Activated T-helper 17 cell treated with anti-CD3 and anti-CD28 coated beads, Interleukin-2, amount 50 U/mL, for 72 hours (primary cell): Measurements from ENCODE around the gene SCUBE1. TPM values are rescaled to one million over a fixed set of nuclear protein-coding genes. Genes with fewer than 3 reads are reported as not detected.

ENCODE experiments used
- ATAC-seq: fragments of 150-1000 bp; cut with Tn5 transposase; replicated peaks from 2 replicates; pipeline ENCODE4 v1.10.0; 2021; ENCODE audit warnings: mild to moderate bottlenecking, moderate library complexity
- H3K27ac Mint-ChIP-seq: one replicate; pipeline ENCODE4 v1.8.0; 2022; ENCODE audit warnings: mixed read lengths
- H3K27me3 Mint-ChIP-seq: one replicate; pipeline ENCODE4 v1.8.0; 2022; ENCODE audit warnings: mixed read lengths
- H3K36me3 Mint-ChIP-seq: one replicate; pipeline ENCODE4 v1.8.0; 2022; ENCODE audit warnings: low read depth, mild to moderate bottlenecking, mixed read lengths
- H3K4me1 Mint-ChIP-seq: one replicate; pipeline ENCODE4 v1.8.0; 2022; ENCODE audit warnings: mixed read lengths
- H3K4me3 Mint-ChIP-seq: one replicate; pipeline ENCODE4 v1.8.0; 2022; ENCODE audit warnings: mild to moderate bottlenecking, mixed read lengths
- H3K9me3 Mint-ChIP-seq: one replicate; pipeline ENCODE4 v1.8.0; 2022; ENCODE audit warnings: mixed read lengths
- total RNA-seq, 2 donors: library from RNA; stranded (reverse); gene quantifications; one replicate each; pipeline ENCODE4 v1.2.3, GENCODE V29; 2022

The SCUBE1 gene
- total RNA-seq, 2 donors from 2014 or later: not detected

DNA sequence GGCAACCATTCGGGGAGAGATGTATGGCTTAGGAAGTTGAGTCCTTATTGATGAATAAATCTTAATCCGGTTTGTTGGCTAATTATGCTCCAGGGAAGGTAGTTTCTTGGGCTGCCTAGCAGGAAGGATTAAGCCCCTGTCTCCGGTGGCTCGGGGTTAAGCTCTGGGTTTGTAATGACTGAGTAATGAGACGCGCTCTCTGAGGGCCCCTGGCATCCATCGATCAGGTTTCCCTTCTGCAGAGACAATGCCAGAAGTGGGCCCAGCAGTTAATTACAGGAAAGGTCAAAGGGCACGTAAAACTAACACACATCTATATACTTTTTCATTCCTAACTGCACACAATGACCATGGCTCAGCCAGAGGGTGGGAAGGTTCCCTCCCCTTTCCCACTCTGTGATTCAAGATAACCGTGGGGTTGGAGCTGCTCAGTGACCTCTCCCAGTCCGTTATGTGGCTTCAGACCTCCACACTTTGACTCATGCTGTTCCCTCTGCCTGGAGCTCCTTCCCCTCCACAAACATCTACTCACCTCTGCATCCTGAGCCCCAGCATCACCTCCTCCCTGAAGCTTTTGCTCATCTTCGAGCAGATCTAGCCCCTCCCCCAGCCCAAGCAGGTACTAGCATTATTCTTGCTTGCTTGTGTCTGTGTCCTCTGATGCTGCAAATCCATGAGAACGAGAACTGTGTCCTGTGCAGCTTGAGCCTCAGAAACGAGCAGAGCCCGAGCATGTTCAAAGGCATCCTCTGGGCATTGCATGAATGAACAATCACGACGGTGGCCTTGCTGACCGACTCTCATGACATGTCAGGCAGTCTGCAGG is 16.6 kb downstream of the SCUBE1 start:
- Mint-ChIP-seq H3K4me1 (no peaks in the 10 kb centered on the region), H3K27ac (no peak overlapping the region), H3K9me3 (no peaks in the 10 kb centered on the region), H3K27me3 (peaks cover 4% of the 10 kb centered on the region), H3K4me3 (no peak overlapping the region), H3K36me3 (no peaks in the 10 kb centered on the region)
- ATAC-seq: no peak

GRCh38 chr22:43325176-43325575 is 18.0 kb downstream of the SCUBE1 start:
- H3K27me3 Mint-ChIP-seq: peaks cover 4% of the 10 kb centered on the region
- H3K4me1 Mint-ChIP-seq: no peaks in the 10 kb centered on the region
- H3K4me3 Mint-ChIP-seq: no peak overlapping the region
- no peak overlapping the region for H3K27ac Mint-ChIP-seq
- no peaks in the 10 kb centered on the region for H3K36me3 Mint-ChIP-seq
- H3K9me3 Mint-ChIP-seq: no peaks in the 10 kb centered on the region
- ATAC-seq: no peak

DNA sequence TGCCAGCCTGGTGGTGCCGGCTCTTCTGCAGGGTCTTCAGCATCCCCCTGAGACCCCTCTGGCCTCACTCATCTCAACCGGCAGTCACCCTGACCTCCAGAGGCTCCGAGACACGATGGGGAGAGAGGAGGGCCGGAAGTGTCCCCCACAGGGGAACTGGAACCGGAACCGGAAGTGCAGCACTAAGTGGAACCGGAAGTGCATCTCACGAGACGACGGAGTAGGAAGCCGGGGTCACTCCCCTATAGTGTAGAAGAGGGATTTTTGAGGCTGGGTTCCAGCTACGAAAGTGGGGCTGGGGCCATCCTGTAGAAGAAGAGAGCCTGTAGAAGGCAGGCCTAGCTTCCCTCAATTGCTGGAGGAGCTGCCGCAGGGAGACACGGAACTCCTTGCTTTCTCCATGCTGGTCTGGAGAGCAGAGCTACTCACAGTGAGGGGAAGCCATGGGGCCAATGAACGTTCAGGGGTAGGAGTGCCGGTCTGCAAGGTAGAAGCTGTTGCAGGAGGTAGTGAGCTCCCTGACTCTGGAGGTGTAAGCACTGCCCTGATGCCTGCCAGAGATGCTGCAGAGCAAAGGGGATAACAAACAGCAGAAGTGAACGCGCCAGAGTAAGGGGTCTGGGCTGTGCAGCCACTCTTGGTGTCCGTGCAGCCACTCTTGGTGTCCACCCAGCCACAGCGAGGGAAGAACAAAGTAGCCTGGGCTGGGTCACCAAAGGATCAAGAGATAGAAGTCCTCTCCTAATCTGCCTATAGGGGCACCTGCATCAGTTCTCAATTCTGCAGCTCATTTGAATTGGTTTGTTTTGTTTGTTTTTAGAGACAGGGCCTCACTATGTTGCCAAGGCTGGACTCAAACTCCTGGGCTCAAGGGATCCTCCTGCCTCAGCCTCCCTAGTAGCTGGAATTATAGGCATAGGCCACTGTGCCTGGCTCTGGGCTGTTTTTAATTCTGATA is 21.9 kb downstream of the SCUBE1 start:
- Mint-ChIP-seq H3K36me3 (no peaks in the 10 kb centered on the region), H3K4me3 (peak overlapping the region; percentile 40), H3K9me3 (no peaks in the 10 kb centered on the region), H3K27me3 (peaks cover 4% of the 10 kb centered on the region), H3K27ac (no peak overlapping the region), H3K4me1 (no peaks in the 10 kb centered on the region)
- ATAC-seq: no peak

- Mint-ChIP-seq H3K27me3 (peaks cover 4% of the 10 kb centered on the region), H3K27ac (no peak overlapping the region), H3K36me3 (no peaks in the 10 kb centered on the region), H3K9me3 (no peaks in the 10 kb centered on the region), H3K4me3 (no peak overlapping the region), H3K4me1 (no peaks in the 10 kb centered on the region)
- no peak for ATAC-seq
Measured at GRCh38 chr22:43319661-43320486, 23.3 kb downstream of the SCUBE1 start.

DNA sequence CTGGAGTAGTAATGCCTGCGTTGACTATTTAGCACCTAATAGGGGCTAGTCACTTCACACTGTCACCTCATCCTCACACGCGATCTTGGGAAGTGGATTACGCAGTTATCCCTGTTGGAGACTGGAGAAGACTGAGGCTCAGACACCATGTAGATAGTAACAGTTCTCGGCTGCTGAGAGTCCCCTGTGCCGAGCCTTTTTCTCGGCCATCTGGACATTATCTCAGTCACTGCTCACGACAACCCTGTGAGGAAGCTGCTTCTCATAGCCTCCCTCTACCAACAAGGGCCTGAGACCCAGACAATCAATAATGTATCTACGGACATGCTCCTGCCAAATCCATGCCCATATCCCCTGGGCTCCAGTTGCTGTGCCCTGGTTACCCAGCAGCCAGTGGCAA is 25.9 kb downstream of the SCUBE1 start:
- Mint-ChIP-seq H3K4me3 (no peak overlapping the region), H3K27ac (no peak overlapping the region), H3K9me3 (no peaks in the 10 kb centered on the region), H3K36me3 (no peaks in the 10 kb centered on the region), H3K27me3 (peaks cover 7% of the 10 kb centered on the region), H3K4me1 (no peaks in the 10 kb centered on the region)
- no peak for ATAC-seq

DNA sequence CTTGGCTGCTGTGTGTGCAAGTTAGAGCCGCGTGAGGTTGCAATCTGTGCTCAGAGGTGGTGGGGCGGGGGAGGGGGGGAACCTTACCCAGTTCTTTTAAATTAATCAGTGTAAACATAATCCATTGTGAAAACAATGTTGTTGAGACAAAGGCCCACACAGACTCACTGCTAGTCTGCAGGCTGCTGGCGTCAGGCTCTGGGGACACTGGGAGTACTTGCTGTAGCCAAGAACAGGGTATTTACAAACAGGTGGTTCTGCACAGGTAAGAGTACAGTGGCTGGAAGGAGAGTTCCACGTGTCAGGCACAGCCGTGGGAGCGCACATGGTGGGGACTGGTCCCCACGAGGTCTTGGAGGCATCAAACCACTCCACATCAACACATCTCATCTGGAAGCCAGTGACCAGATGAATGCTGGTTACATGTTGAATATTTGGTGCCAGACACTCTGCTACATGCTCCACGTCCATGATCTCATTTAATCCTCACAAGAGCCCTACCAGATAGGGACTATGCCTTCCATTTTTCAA is 27.4 kb downstream of the SCUBE1 start:
- no peak overlapping the region for H3K4me3 Mint-ChIP-seq
- peaks cover 10% of the 10 kb centered on the region for H3K27me3 Mint-ChIP-seq
- no peak for ATAC-seq
- H3K36me3 Mint-ChIP-seq: no peaks in the 10 kb centered on the region
- no peaks in the 10 kb centered on the region for H3K4me1 Mint-ChIP-seq
- no peaks in the 10 kb centered on the region for H3K9me3 Mint-ChIP-seq
- no peak overlapping the region for H3K27ac Mint-ChIP-seq

- Mint-ChIP-seq H3K27me3 (peaks cover 15% of the 10 kb centered on the region), H3K4me3 (no peak overlapping the region), H3K27ac (no peak overlapping the region), H3K9me3 (no peaks in the 10 kb centered on the region), H3K4me1 (no peaks in the 10 kb centered on the region), H3K36me3 (no peaks in the 10 kb centered on the region)
- ATAC-seq: no peak
Measured at GRCh38 chr22:43314611-43315010, 28.6 kb downstream of the SCUBE1 start.

GRCh38 chr22:43313890-43314474 is 29.2 kb downstream of the SCUBE1 start:
- Mint-ChIP-seq H3K9me3 (no peaks in the 10 kb centered on the region), H3K27ac (no peak overlapping the region), H3K36me3 (no peaks in the 10 kb centered on the region), H3K4me3 (no peak overlapping the region), H3K27me3 (peaks cover 16% of the 10 kb centered on the region), H3K4me1 (no peaks in the 10 kb centered on the region)
- no peak for ATAC-seq

GRCh38 chr22:43313244-43313889 is 29.8 kb downstream of the SCUBE1 start:
- H3K4me3 Mint-ChIP-seq: no peak overlapping the region
- H3K4me1 Mint-ChIP-seq: no peaks in the 10 kb centered on the region
- no peaks in the 10 kb centered on the region for H3K9me3 Mint-ChIP-seq
- no peak overlapping the region for H3K27ac Mint-ChIP-seq
- no peaks in the 10 kb centered on the region for H3K36me3 Mint-ChIP-seq
- peaks cover 16% of the 10 kb centered on the region for H3K27me3 Mint-ChIP-seq
- no peak for ATAC-seq

DNA sequence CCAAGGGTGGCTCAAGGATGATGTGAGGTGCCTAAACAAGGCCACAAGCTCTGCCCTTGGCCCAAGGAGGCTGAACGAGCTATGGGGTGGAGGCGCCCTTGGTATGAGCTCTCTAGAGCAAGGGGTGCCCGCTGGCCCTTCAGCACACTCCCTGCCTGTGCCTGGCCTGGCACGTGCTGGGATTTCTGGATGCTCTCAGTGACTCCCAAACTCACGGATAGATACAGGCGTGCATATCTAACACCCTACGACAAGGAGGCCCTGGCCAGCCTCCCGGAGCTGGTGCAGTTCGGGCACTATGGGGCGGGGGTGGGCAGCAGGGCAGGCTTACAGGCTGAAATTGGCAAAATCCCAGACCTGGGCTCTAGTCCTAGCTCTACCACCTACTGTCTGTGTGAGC is 30.6 kb downstream of the SCUBE1 start:
- H3K4me3 Mint-ChIP-seq: no peak overlapping the region
- no peaks in the 10 kb centered on the region for H3K36me3 Mint-ChIP-seq
- peaks cover 16% of the 10 kb centered on the region for H3K27me3 Mint-ChIP-seq
- H3K27ac Mint-ChIP-seq: no peak overlapping the region
- H3K4me1 Mint-ChIP-seq: no peaks in the 10 kb centered on the region
- no peak for ATAC-seq
- no peaks in the 10 kb centered on the region for H3K9me3 Mint-ChIP-seq

- H3K36me3 Mint-ChIP-seq: no peaks in the 10 kb centered on the region
- H3K27me3 Mint-ChIP-seq: peaks cover 12% of the 10 kb centered on the region
- no peak overlapping the region for H3K4me3 Mint-ChIP-seq
- no peak overlapping the region for H3K27ac Mint-ChIP-seq
- H3K4me1 Mint-ChIP-seq: no peaks in the 10 kb centered on the region
- H3K9me3 Mint-ChIP-seq: no peaks in the 10 kb centered on the region
- no peak for ATAC-seq
Measured at GRCh38 chr22:43310798-43311197, 32.4 kb downstream of the SCUBE1 start.

DNA sequence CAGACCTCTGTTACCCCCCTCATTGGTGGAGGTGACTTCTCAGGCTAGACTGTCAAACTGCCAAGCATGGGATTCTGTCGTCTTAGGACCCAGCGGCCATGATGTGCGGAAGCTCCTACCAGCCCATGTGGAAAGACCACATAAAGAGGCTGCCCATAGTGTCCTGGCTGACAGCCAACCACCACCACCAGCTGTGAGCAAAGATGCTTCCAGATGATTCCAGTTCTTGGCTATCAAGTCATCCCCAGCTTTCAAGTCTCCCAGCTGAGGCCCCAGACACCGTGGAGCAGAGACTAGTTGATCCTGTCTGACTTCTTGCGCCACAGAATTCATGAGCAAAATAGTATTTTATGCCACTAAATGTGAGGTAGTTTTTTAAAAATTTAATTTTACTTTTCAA is 32.9 kb downstream of the SCUBE1 start:
- H3K27me3 Mint-ChIP-seq: peaks cover 12% of the 10 kb centered on the region
- no peak overlapping the region for H3K27ac Mint-ChIP-seq
- no peaks in the 10 kb centered on the region for H3K36me3 Mint-ChIP-seq
- no peaks in the 10 kb centered on the region for H3K4me1 Mint-ChIP-seq
- no peak overlapping the region for H3K4me3 Mint-ChIP-seq
- no peaks in the 10 kb centered on the region for H3K9me3 Mint-ChIP-seq
- no peak for ATAC-seq

- no peaks in the 10 kb centered on the region for H3K9me3 Mint-ChIP-seq
- H3K4me3 Mint-ChIP-seq: no peak overlapping the region
- H3K27me3 Mint-ChIP-seq: peaks cover 18% of the 10 kb centered on the region
- ATAC-seq: no peak
- H3K36me3 Mint-ChIP-seq: no peaks in the 10 kb centered on the region
- no peak overlapping the region for H3K27ac Mint-ChIP-seq
- no peaks in the 10 kb centered on the region for H3K4me1 Mint-ChIP-seq
Measured at GRCh38 chr22:43308836-43309235, 34.3 kb downstream of the SCUBE1 start.
